HEK293T (cell line): ENCODE results near the gene MICU2.

ENCODE experiments used
- FOXK2 ChIP-seq: fragments of 450-650 bp; IDR thresholded peaks from 2 replicates; pipeline ENCODE4 v1.6.1; 2016; ENCODE audit warnings: mild to moderate bottlenecking
- FOXM1 ChIP-seq: fragments of 450-650 bp; IDR thresholded peaks from 2 replicates; pipeline ENCODE4 v1.6.1; 2017; ENCODE audit warnings: mild to moderate bottlenecking, borderline replicate concordance
- HDGF ChIP-seq: fragments of 450-650 bp; IDR thresholded peaks from 2 replicates; pipeline ENCODE4 v1.6.1; 2017; ENCODE audit warnings: antibody characterized with exemption, borderline replicate concordance
- LEF1 ChIP-seq: fragments of 450-650 bp; IDR thresholded peaks from 2 replicates; pipeline ENCODE4 v1.6.1; 2017; ENCODE audit warnings: mild to moderate bottlenecking, borderline replicate concordance
- SP1 ChIP-seq: fragments of 450-650 bp; IDR thresholded peaks from 2 replicates; pipeline ENCODE4 v1.6.1; 2017

- no peak for TF ChIP-seq HDGF
- TF ChIP-seq FOXK2: no peak
- no peak for TF ChIP-seq SP1
- no peak for TF ChIP-seq FOXM1
- TF ChIP-seq LEF1: no peak
Measured at GRCh38 chr13:21616880-21617279, 12.9 kb upstream of the MICU2 start.
